Esophagus squamous epithelium (tissue), 5 donors: ENCODE results near the gene OTUB1. TPM values are rescaled to one million over a fixed set of nuclear protein-coding genes. Genes with fewer than 3 reads are reported as not detected.

Experiments used
- DNase-seq: peaks from one replicate; lab custom pipeline; 2025; lab: John Stamatoyannopoulos, UW
- H3K27ac ChIP-seq, 4 donors: fragments of 200-600 bp; sonication (generic); one replicate each; pipeline ENCODE4 v1.5.1; 2016 to 2019; ENCODE audit warnings: mild to moderate bottlenecking in 1 of 4
- H3K27me3 ChIP-seq, 4 donors: fragments of 200-600 bp; sonication (generic); 1 replicate in 3 of 4; 2 replicates in 1 of 4; pipeline versions ENCODE4 v1.5.1 to v1.6.0; 2017 to 2021; ENCODE audit warnings: antibody characterized with exemption in 1 of 4
- H3K36me3 ChIP-seq, 3 donors: fragments of 200-600 bp; sonication (generic); one replicate each; pipeline ENCODE4 v1.5.1; 2016 to 2019
- H3K4me1 ChIP-seq, 3 donors: fragments of 200-600 bp; sonication (generic); one replicate each; pipeline ENCODE4 v1.5.1; 2017 to 2019
- H3K4me3 ChIP-seq, 4 donors: fragments of 200-600 bp; sonication (generic); 1 replicate in 3 of 4; 2 replicates in 1 of 4; pipeline ENCODE4 v1.5.1; 2016 to 2019; ENCODE audit warnings: mild to moderate bottlenecking in 2 of 4, moderate library complexity in 1 of 4
- H3K9me3 ChIP-seq, 3 donors: fragments of 200-600 bp; sonication (generic); one replicate each; pipeline ENCODE4 v1.5.1; 2016 to 2019
- POLR2A ChIP-seq, 4 donors: fragments of 450-650 bp; IDR thresholded peaks; one replicate each; pipeline ENCODE4 v1.6.1; 2017; ENCODE audit warnings: antibody characterized with exemption in 4 of 4, mild to moderate bottlenecking in 4 of 4, moderate library complexity in 3 of 4
- WGBS, 2 donors: methylation state at CpG; one replicate each; pipeline ENCODE4 v1.1.5; 2018; 5-methylcytosine and 5-hydroxymethylcytosine counted together
- intact Hi-C: fragments of 100-400 bp; cut with DNase I; formaldehyde crosslinking; loops from one replicate; pipeline ENCODE4 v1.15.0; 2022
- total RNA-seq, 4 donors: library from RNA; depleted of rRNA; stranded (reverse); fragments of >200 nt; gene quantifications; one replicate each; pipeline ENCODE4 v1.1.0, GENCODE V29; 2016
- TF ChIP-seq, protein P1 (sequence below), 6 experiments: fragments of 450-650 bp in 4 of 6; fragments of 200-600 bp in 2 of 6; sonication (generic) in 2 of 6; IDR thresholded peaks; one replicate each; pipeline ENCODE4 v1.5.1; 2016 to 2019; ENCODE audit warnings: antibody characterized with exemption in 6 of 6, mild to moderate bottlenecking in 4 of 6, moderate library complexity in 4 of 6
- donor health status: DM: yes; HTN: yes; CAD: no.

The OTUB1 gene
- total RNA-seq, 4 donors from 2014 or later, result 82.0 to 97.3 (median 89.7) TPM

- Histone ChIP-seq H3K4me1 (peaks cover 11 to 57% (median 21%) of the 10 kb centered on the region in 3 donors), H3K36me3 (peaks cover 0 to 43% (median 11%) of the 10 kb centered on the region in 3 donors), H3K9me3 (no peaks in the 10 kb centered on the region), H3K27ac (peak overlapping the region; percentile 91 to 95 (median 94)), H3K4me3 (peak overlapping the region; percentile 87 to 100 (median 98)), H3K27me3 (no peaks in the 10 kb centered on the region)
- intact Hi-C loops, result no loop called here
- DNase-seq, result no peak
- WGBS, 2 donors, result 37 to 45% methylated on average over 10 to 12 of the region's 25 CpGs
- TF ChIP-seq, protein P1, sequence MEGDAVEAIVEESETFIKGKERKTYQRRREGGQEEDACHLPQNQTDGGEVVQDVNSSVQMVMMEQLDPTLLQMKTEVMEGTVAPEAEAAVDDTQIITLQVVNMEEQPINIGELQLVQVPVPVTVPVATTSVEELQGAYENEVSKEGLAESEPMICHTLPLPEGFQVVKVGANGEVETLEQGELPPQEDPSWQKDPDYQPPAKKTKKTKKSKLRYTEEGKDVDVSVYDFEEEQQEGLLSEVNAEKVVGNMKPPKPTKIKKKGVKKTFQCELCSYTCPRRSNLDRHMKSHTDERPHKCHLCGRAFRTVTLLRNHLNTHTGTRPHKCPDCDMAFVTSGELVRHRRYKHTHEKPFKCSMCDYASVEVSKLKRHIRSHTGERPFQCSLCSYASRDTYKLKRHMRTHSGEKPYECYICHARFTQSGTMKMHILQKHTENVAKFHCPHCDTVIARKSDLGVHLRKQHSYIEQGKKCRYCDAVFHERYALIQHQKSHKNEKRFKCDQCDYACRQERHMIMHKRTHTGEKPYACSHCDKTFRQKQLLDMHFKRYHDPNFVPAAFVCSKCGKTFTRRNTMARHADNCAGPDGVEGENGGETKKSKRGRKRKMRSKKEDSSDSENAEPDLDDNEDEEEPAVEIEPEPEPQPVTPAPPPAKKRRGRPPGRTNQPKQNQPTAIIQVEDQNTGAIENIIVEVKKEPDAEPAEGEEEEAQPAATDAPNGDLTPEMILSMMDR (IDR thresholded peaks at IDR 0.05), result no peak
- no peak for TF ChIP-seq POLR2A (IDR thresholded peaks at IDR 0.05)
Observed at GRCh38 chr11:63986932-63987513, 785 bp downstream of the OTUB1 start.

DNA sequence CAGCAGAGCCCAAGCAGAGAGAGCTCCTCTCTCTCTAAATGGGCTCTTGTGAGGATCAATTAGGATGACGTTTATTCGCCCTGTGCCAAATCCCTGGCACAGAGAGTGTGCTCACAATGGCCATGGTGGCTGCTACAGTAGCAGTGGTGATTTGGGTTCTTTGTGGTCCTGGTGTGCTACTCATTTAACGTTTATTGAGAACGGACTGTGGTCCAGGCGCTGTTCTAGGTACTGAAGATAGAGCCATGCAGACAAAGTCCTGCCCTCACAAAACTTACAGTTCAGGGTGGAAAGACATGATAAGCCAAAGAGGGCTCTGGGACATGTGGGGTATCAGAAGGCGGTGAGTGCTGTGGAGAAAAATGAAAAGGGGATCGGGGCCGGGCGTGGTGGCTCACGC, 5.3 kb downstream of the OTUB1 start:
- TF ChIP-seq POLR2A (IDR thresholded peaks at IDR 0.05), result no peak
- TF ChIP-seq, protein P1 (IDR thresholded peaks at IDR 0.05), result no peak
- Histone ChIP-seq H3K4me3 (no peak overlapping the region), H3K4me1 (peaks cover 8 to 45% (median 15%) of the 10 kb centered on the region in 3 donors), H3K27me3 (no peaks in the 10 kb centered on the region), H3K36me3 (peaks cover 0 to 88% (median 29%) of the 10 kb centered on the region in 3 donors), H3K27ac (no peak overlapping the region), H3K9me3 (no peaks in the 10 kb centered on the region)
- 84 to 88% methylated on average over 10 of the region's 10 CpGs for WGBS, 2 donors
- intact Hi-C loops, result no loop called here
- no peak for DNase-seq

DNA sequence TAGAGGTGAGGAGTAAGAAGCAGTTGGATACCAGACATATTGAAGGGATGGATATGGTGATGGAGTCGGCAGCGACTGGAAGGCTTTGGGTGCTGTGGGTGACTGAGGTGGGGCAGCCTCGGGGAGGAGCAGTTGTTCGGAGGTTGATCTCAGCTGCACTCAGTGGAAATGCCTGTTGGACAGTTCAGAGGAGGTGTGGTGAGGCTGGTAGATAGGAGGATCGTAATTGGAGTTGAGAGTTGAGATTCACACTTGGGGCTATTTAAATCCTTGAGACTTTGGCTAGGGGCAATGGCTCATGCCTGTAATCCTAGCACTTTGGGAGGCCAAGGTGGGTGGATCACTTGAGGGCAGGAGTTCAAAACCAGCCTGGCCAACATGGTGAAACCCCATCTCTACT, 6.9 kb downstream of the OTUB1 start:
- no peak overlapping the region for H3K27ac ChIP-seq
- intact Hi-C loops, result no loop called here
- peaks cover 1 to 40% (median 2%) of the 10 kb centered on the region in 3 donors for H3K4me1 ChIP-seq
- H3K27me3 ChIP-seq, result no peaks in the 10 kb centered on the region
- WGBS, 2 donors, result 76 to 85% methylated on average over 5 of the region's 5 CpGs
- TF ChIP-seq, protein P1 (IDR thresholded peaks at IDR 0.05), result no peak
- TF ChIP-seq POLR2A (IDR thresholded peaks at IDR 0.05), result no peak
- H3K36me3 ChIP-seq, result peaks cover 9 to 100% (median 44%) of the 10 kb centered on the region in 3 donors
- no peaks in the 10 kb centered on the region for H3K9me3 ChIP-seq
- no peak for DNase-seq
- H3K4me3 ChIP-seq, result no peak overlapping the region

DNA sequence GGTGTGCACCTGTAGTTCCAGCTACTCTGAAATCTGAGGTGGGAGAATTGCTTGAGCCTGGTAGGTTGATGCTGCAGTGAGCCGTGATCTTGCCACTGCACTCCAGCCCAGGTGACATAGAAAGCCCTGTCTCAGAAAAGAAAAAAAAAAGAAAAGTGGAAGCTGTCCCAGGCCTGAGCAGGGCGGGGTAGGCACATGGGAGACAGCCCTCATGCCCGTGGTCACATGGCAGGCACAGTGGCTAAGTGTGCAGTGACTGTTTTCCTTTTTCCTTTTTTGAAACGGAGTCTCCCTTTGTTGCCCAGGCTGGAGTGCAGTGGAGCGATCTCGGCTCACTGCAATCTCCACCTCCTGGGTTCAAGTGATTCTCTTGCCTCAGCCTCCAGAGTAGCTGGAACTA, 7.8 kb downstream of the OTUB1 start:
- no peak for DNase-seq
- Histone ChIP-seq H3K36me3 (peaks cover 9 to 99% (median 47%) of the 10 kb centered on the region in 3 donors), H3K4me1 (peaks cover 9 to 42% (median 10%) of the 10 kb centered on the region in 3 donors), H3K27ac (no peak overlapping the region), H3K27me3 (no peaks in the 10 kb centered on the region), H3K9me3 (no peaks in the 10 kb centered on the region), H3K4me3 (no peak overlapping the region)
- intact Hi-C loops, result no loop called here
- 71 to 79% methylated on average over 6 of the region's 6 CpGs for WGBS, 2 donors
- TF ChIP-seq POLR2A (IDR thresholded peaks at IDR 0.05), result no peak
- TF ChIP-seq, protein P1 (IDR thresholded peaks at IDR 0.05), result no peak

GRCh38 chr11:63996512-63996911, 10.3 kb downstream of the OTUB1 start:
- TF ChIP-seq, protein P1 (IDR thresholded peaks at IDR 0.05), result no peak
- TF ChIP-seq POLR2A (IDR thresholded peaks at IDR 0.05), result no peak
- Histone ChIP-seq H3K4me3 (no peak overlapping the region), H3K9me3 (no peaks in the 10 kb centered on the region), H3K27me3 (peaks cover 0 to 4% (median 0%) of the 10 kb centered on the region in 4 donors), H3K4me1 (peaks cover 32 to 57% (median 32%) of the 10 kb centered on the region in 3 donors), H3K27ac (no peak overlapping the region), H3K36me3 (peaks cover 9 to 74% (median 36%) of the 10 kb centered on the region in 3 donors)
- whole genome bisulfite sequencing, 2 donors, result 83% methylated on average over 2 of the region's 18 CpGs; no CpG with 5 or more reads in 1 of the 2 donors
- DNase-seq, result no peak
- intact Hi-C loops, result no loop called here
